Astrocyte (in vitro differentiated cells and primary cell): ENCODE results near the gene HEXIM1.

Experiments
- CTCF ChIP-seq: IDR thresholded peaks from 2 replicates; pipeline ENCODE4 v1.5.1; 2011; ENCODE audit warnings: low read depth, mild to moderate bottlenecking, inconsistent platforms, low read length, moderate library complexity; ENCODE audit not compliant: insufficient read depth
- EZH2 ChIP-seq: IDR thresholded peaks from 2 replicates; pipeline ENCODE4 v1.6.1; 2012; ENCODE audit warnings: mild to moderate bottlenecking, low read length, inconsistent platforms; ENCODE audit not compliant: insufficient read depth

- TF ChIP-seq EZH2 = no peak
- TF ChIP-seq CTCF = no peak
These were observed 16.5 kb downstream of the HEXIM1 start for GRCh38 chr17:45164734-45165269.
